ENCODE data around the gene COL9A3. TPM values are rescaled to one million over a fixed set of nuclear protein-coding genes. Genes with fewer than 3 reads are reported as not detected.
A peak's percentile ranks its signal among the peaks of the same experiment; 100 is the strongest.

The COL9A3 gene
- total and polyA plus RNA-seq, 2 of the 8 experiments (the other 6 are each of a cell fraction or from before 2014, with no cell fraction given) = 21.7 to 80.1 TPM

GRCh38 chr20:62861726-62862336 lies 45.0 kb downstream of the COL9A3 start, which contains the start of gene TCFL5 (continued):
- TF ChIP-seq NRF1 (IDR thresholded peaks at IDR 0.05; ENCODE audit: low read depth, low read length) (peak; percentile 39), SIX5 (IDR thresholded peaks at IDR 0.05; ENCODE audit: low read depth, low read length) (no peak), BRCA1 (IDR thresholded peaks at IDR 0.05; ENCODE audit: low read depth, low read length) (no peak), POLR2A (IDR thresholded peaks at IDR 0.05; ENCODE audit: control extremely low read depth in 1 of 2, low read depth in 2 of 2, low read length in 2 of 2) (no peak), TBP (IDR thresholded peaks at IDR 0.05; ENCODE audit: low read depth, low read length) (no peak), CEBPB (IDR thresholded peaks at IDR 0.05; ENCODE audit: low read depth, low read length) (no peak), RBBP5 (IDR thresholded peaks at IDR 0.05; ENCODE audit: borderline replicate concordance, low read depth, low read length) (no peak), ATF3 (IDR thresholded peaks at IDR 0.05; ENCODE audit: insufficient read depth, low read depth, low read length) (no peak), RXRA (IDR thresholded peaks at IDR 0.05; ENCODE audit: insufficient read depth, low read depth, low read length) (no peak), PHF8 (conservative IDR thresholded peaks at IDR 0.05; ENCODE audit: low read depth, low read length) (no peak), KDM1A (IDR thresholded peaks at IDR 0.05; ENCODE audit: borderline replicate concordance, low read length) (0 out of 2 replicates have a peak, but pooled peaks have one; percentile 10), ASH2L (IDR thresholded peaks at IDR 0.05; ENCODE audit: low read length) (peak; percentile 16), HDAC2 (IDR thresholded peaks at IDR 0.05; ENCODE audit: borderline replicate concordance in 1 of 2, low read depth in 2 of 2, low read length in 2 of 2) (0 out of 4 replicates have a peak, but pooled peaks of 1 of the 2 experiments have one; percentile 50), HDAC6 (IDR thresholded peaks at IDR 0.05; ENCODE audit: low read depth, low read length) (no peak), TAF1 (IDR thresholded peaks at IDR 0.05; ENCODE audit: low read depth, low read length) (0 out of 2 replicates have a peak, but pooled peaks have one; percentile 31), TAF7 (optimal IDR thresholded peaks at IDR 0.05; ENCODE audit: borderline replicate concordance, low read depth, low read length) (no peak), KDM4A (IDR thresholded peaks at IDR 0.05; ENCODE audit: low read depth, low read length, severe bottlenecking) (no peak)

Data from H1 (cell line).